Endodermal cell (in vitro differentiated cells): ENCODE data around the gene C13orf46. TPM values are rescaled to one million over a fixed set of nuclear protein-coding genes. Genes with fewer than 3 reads are reported as not detected.

Experiments used
- DNase-seq: peaks from one replicate; pipeline ENCODE4 v3.0.0-alpha.2; 2017
- H3K27ac ChIP-seq: 2 replicates; pipeline ENCODE4 v1.5.1; 2013; ENCODE audit warnings: mild to moderate bottlenecking, low read depth, low read length, moderate library complexity
- H3K27me3 ChIP-seq: 2 replicates; pipeline ENCODE4 v1.6.1; 2013; ENCODE audit warnings: mild to moderate bottlenecking, low read length, moderate library complexity; ENCODE audit not compliant: insufficient read depth, control insufficient read depth, poor library complexity, severe bottlenecking
- H3K36me3 ChIP-seq: 2 replicates; pipeline ENCODE4 v1.7.0; 2013; ENCODE audit warnings: mild to moderate bottlenecking, low read length, moderate library complexity; ENCODE audit not compliant: control insufficient read depth, insufficient read depth
- H3K4me1 ChIP-seq: one replicate; pipeline ENCODE4 v1.7.0; 2013; ENCODE audit warnings: low read length; ENCODE audit not compliant: control insufficient read depth, insufficient read depth
- H3K4me3 ChIP-seq: 2 replicates; pipeline ENCODE4 v1.5.1; 2013; ENCODE audit warnings: mild to moderate bottlenecking, low read length, moderate library complexity
- H3K9ac ChIP-seq: 2 replicates; pipeline ENCODE4 v1.6.1; 2013; ENCODE audit warnings: mild to moderate bottlenecking, low read length, moderate library complexity; ENCODE audit not compliant: poor library complexity, severe bottlenecking; ENCODE audit errors: extremely low read depth
- H3K9me3 ChIP-seq: 2 replicates; pipeline ENCODE4 v1.6.1; 2013; ENCODE audit warnings: mild to moderate bottlenecking, low read length, moderate library complexity; ENCODE audit not compliant: control insufficient read depth
- H3K27ac Mint-ChIP-seq: 2 replicates; pipeline ENCODE4 v1.8.0; 2020; ENCODE audit warnings: mixed read lengths
- H3K27me3 Mint-ChIP-seq: 2 replicates; pipeline ENCODE4 v1.8.0; 2021; ENCODE audit warnings: mild to moderate bottlenecking, mixed read lengths; ENCODE audit not compliant: insufficient read depth
- H3K36me3 Mint-ChIP-seq: 2 replicates; pipeline ENCODE4 v1.8.0; 2020; ENCODE audit warnings: low read depth, mixed read lengths
- H3K4me1 Mint-ChIP-seq: 2 replicates; pipeline ENCODE4 v1.8.0; 2020; ENCODE audit warnings: mixed read lengths
- H3K4me3 Mint-ChIP-seq: 2 replicates; pipeline ENCODE4 v1.8.0; 2020; ENCODE audit warnings: mild to moderate bottlenecking, moderate library complexity, mixed read lengths
- H3K9me3 Mint-ChIP-seq: 2 replicates; pipeline ENCODE4 v1.8.0; 2020; ENCODE audit warnings: mild to moderate bottlenecking, mixed read lengths
- WGBS, 2 experiments: methylation state at CpG; one replicate each; pipeline versions ENCODE4 v1.1.5 to v1.1.7; 2013; ENCODE audit warnings: missing lambda C conversion rate in 2 of 2, mixed read lengths in 1 of 2; ENCODE audit not compliant: insufficient coverage in 1 of 2, insufficient read length in 1 of 2; 5-methylcytosine and 5-hydroxymethylcytosine counted together
- total RNA-seq, 2 donors: library from RNA; stranded (reverse); fragmentation: NEBNext Ultra II Directional in 1 of 2; extraction: Animal tissue kit (Norgen Biotek cat#: 25700) in 1 of 2; gene quantifications; 2 replicates in 1 of 2; 3 replicates in 1 of 2; pipeline ENCODE4 v1.2.1, GENCODE V29; 2021
- TF ChIP-seq, protein P1 (sequence below): fragments of 200-600 bp; sonication (generic); conservative IDR thresholded peaks from 2 replicates; pipeline ENCODE4 v1.5.0; 2021; ENCODE audit warnings: antibody characterized with exemption, mild to moderate bottlenecking

Gene C13orf46
- total RNA-seq, 2 donors from 2014 or later, result 0.20 to 0.27 TPM

DNA sequence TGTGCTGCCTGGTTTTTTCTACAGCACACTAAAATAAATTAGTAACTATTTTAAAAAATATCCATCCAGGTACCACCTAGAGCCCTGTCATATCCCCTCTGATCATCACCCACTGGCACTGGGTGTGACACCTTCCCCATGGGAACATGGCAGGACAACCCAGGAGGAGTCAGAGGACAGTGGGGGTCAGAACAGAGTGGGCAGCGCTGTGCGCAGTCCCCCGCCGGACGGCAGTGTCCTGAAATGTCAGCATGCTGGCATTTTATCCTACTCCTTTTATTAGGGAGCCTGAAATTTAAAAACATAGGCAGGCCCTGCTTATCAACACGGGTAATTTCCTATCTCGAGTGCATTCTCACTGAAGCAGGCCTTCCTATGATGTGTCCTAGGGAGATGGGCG, 67.9 kb downstream of the C13orf46 start:
- Mint-ChIP-seq H3K4me3 (no peak overlapping the region), H3K27ac (no peak overlapping the region), H3K9me3 (no peaks in the 10 kb centered on the region), H3K36me3 (no peaks in the 10 kb centered on the region), H3K4me1 (peaks cover 10% of the 10 kb centered on the region), H3K27me3 (peaks cover 2% of the 10 kb centered on the region)
- peak; percentile 22 for DNase-seq
- TF ChIP-seq, protein P1, sequence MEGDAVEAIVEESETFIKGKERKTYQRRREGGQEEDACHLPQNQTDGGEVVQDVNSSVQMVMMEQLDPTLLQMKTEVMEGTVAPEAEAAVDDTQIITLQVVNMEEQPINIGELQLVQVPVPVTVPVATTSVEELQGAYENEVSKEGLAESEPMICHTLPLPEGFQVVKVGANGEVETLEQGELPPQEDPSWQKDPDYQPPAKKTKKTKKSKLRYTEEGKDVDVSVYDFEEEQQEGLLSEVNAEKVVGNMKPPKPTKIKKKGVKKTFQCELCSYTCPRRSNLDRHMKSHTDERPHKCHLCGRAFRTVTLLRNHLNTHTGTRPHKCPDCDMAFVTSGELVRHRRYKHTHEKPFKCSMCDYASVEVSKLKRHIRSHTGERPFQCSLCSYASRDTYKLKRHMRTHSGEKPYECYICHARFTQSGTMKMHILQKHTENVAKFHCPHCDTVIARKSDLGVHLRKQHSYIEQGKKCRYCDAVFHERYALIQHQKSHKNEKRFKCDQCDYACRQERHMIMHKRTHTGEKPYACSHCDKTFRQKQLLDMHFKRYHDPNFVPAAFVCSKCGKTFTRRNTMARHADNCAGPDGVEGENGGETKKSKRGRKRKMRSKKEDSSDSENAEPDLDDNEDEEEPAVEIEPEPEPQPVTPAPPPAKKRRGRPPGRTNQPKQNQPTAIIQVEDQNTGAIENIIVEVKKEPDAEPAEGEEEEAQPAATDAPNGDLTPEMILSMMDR, result no peak
- H3K36me3 ChIP-seq, result no peaks in the 10 kb centered on the region
- H3K4me3 ChIP-seq, result no peak overlapping the region
- no peak overlapping the region for H3K9ac ChIP-seq
- H3K9me3 ChIP-seq, result no peaks in the 10 kb centered on the region
- 96 to 100% methylated on average over 2 to 8 of the region's 8 CpGs for WGBS, 2 experiments
- no peaks in the 10 kb centered on the region for H3K27me3 ChIP-seq
- H3K27ac ChIP-seq, result no peak overlapping the region
- H3K4me1 ChIP-seq, result peaks cover 9% of the 10 kb centered on the region

DNA sequence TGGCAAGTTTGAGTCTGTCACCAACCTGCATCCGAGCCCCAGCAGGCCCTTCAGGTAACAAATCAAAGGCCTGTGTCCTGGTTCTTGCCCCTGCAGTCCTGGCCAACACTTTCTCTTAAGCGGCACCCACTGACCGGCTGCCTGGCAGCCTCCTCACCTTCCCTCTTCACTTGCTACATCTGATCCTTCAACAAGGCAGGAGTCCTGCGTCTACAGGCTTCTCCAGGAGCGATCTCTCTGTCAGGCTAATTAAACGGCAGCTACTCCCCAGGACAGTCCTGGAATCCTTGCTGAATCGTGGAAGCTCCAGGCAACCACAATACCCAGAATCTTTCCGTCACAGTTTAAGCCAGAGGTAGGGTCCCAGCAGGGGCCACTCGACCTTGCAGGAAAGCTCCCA, 68.9 kb downstream of the C13orf46 start:
- peaks cover 9% of the 10 kb centered on the region for H3K4me1 ChIP-seq
- peaks cover 2% of the 10 kb centered on the region for H3K27me3 Mint-ChIP-seq
- no peak overlapping the region for H3K27ac Mint-ChIP-seq
- no peak overlapping the region for H3K4me3 Mint-ChIP-seq
- H3K36me3 ChIP-seq, result no peaks in the 10 kb centered on the region
- no peaks in the 10 kb centered on the region for H3K9me3 ChIP-seq
- DNase-seq, result peak; percentile 35
- H3K4me3 ChIP-seq, result no peak overlapping the region
- H3K27me3 ChIP-seq, result no peaks in the 10 kb centered on the region
- no peak overlapping the region for H3K9ac ChIP-seq
- H3K27ac ChIP-seq, result no peak overlapping the region
- WGBS, 2 experiments, result 81 to 89% methylated on average over 8 to 9 of the region's 9 CpGs
- no peaks in the 10 kb centered on the region for H3K9me3 Mint-ChIP-seq
- H3K4me1 Mint-ChIP-seq, result peaks cover 10% of the 10 kb centered on the region
- TF ChIP-seq, protein P1, result no peak
- no peaks in the 10 kb centered on the region for H3K36me3 Mint-ChIP-seq

DNA sequence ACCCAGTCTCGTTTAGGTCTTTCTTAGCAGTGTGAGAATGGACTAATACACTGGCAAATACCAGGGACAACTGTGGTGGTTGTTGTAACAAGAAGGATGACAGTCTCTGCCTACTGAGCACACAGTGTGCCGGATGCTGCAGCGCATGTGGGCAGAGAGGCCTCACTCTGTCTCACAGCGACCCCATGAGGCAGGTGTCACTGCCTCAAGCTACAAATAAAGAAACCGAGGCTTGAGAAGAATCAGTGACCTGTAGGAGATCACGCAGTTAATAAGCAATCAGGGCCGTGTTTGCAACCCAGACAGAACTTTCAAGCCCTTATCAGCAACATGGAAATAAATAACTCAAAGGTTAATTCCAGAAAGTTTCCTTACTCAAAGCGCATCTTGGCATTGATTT, 69.5 kb downstream of the C13orf46 start:
- H3K9ac ChIP-seq, result no peak overlapping the region
- TF ChIP-seq, protein P1, result peak; percentile 86
- H3K27me3 ChIP-seq, result no peaks in the 10 kb centered on the region
- H3K36me3 ChIP-seq, result no peaks in the 10 kb centered on the region
- 64 to 68% methylated on average over 7 to 8 of the region's 8 CpGs for WGBS, 2 experiments
- Mint-ChIP-seq H3K27me3 (peaks cover 2% of the 10 kb centered on the region), H3K27ac (no peak overlapping the region), H3K9me3 (no peaks in the 10 kb centered on the region), H3K4me3 (no peak overlapping the region), H3K36me3 (no peaks in the 10 kb centered on the region), H3K4me1 (peaks cover 10% of the 10 kb centered on the region)
- H3K4me1 ChIP-seq, result peaks cover 9% of the 10 kb centered on the region
- H3K4me3 ChIP-seq, result no peak overlapping the region
- H3K9me3 ChIP-seq, result no peaks in the 10 kb centered on the region
- no peak overlapping the region for H3K27ac ChIP-seq
- peak; percentile 81 for DNase-seq
